SU-DHL-6 (cell line): Measurements from ENCODE around the gene COG5.

Experiments
- CTCF ChIP-seq: fragments of 200-600 bp; sonication (generic); IDR thresholded peaks from one replicate; pipeline ENCODE4 v1.5.1; 2017; ENCODE audit warnings: antibody characterized with exemption, mild to moderate bottlenecking, low read length, moderate library complexity; ENCODE audit not compliant: insufficient read depth, poor library complexity, severe bottlenecking
- EZH2phosphoT487 ChIP-seq: fragments of 200-600 bp; sonication (generic), shearing (Covaris generic); conservative IDR thresholded peaks from 2 replicates; pipeline ENCODE4 v1.6.1; 2018; ENCODE audit warnings: mild to moderate bottlenecking, antibody characterized with exemption, low read length, moderate library complexity, mixed read lengths

DNA sequence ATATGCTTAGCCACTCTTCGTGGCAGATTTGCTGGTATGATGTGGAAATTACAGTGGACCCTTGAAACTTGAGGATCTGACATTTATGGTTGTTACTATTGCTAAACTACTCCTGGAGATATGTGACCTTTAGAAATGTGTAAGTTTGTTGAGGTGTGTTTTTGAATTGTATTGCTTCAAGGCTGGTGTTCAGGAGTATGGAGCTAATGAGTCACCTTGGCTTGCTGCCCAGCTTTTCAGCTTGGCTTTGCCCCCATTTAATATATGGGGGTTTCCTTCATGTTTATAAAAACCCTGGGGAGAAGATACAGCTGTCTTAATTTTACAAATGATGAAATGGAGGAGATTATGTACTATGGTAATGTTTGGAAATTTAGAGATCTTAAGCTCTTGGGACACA is 383.3 kb downstream of the COG5 start:
- no peak for TF ChIP-seq CTCF
- no peak for TF ChIP-seq EZH2phosphoT487
